IMR-90 (cell line): Measurements from ENCODE around the gene CALU. TPM values are rescaled to one million over a fixed set of nuclear protein-coding genes. Genes with fewer than 3 reads are reported as not detected.

Experiments used
- ATAC-seq: fragments of 200-7000 bp; cut with Tn5 transposase; 2 replicates; pipeline ENCODE4 v1.9.1; 2020; ENCODE audit warnings: low read depth, mild to moderate bottlenecking, moderate library complexity
- BruUV-seq: library from RNA; stranded (reverse); fragments of 400-500 nt; replicated peaks from 2 replicates; lab custom pipeline; 2021; lab: Mats Ljungman, UMichigan
- CTCF ChIA-PET: fragments of 300-600 bp; formaldehyde crosslinking; extraction: SDS; loops from one replicate; lab custom pipeline; 2021; ENCODE audit warnings: antibody characterized with exemption; lab: Yijun Ruan, JAX
- POLR2A ChIA-PET: fragments of 300-600 bp; sonication (Branson Sonifier 250); formaldehyde crosslinking; loops from one replicate; lab custom pipeline; 2022; ENCODE audit warnings: antibody characterized with exemption; ENCODE audit not compliant: unreplicated experiment; lab: Charles Lee
- DNase-seq: peaks from one replicate; pipeline ENCODE4 v3.0.0; 2013
- H2AFZ ChIP-seq: replicated peaks from 2 replicates; pipeline ENCODE3; 2013; ENCODE audit warnings: low read length, mild to moderate bottlenecking; ENCODE audit not compliant: poor library complexity
- H2AK5ac ChIP-seq: 2 replicates; pipeline ENCODE4 v1.6.1; 2013; ENCODE audit warnings: low read depth, low read length, inconsistent platforms
- H2AK9ac ChIP-seq: replicated peaks from 2 replicates; pipeline ENCODE3; 2013; ENCODE audit warnings: mild to moderate bottlenecking, low read depth, low read length, moderate library complexity; ENCODE audit not compliant: poor library complexity
- H2BK120ac ChIP-seq: 2 replicates; pipeline ENCODE4 v1.6.1; 2013; ENCODE audit warnings: low read depth, low read length, inconsistent platforms
- H2BK15ac ChIP-seq: 3 replicates; pipeline ENCODE4 v1.6.1; 2013; ENCODE audit warnings: low read depth, low read length, inconsistent platforms
- H2BK20ac ChIP-seq: 2 replicates; pipeline ENCODE4 v1.6.1; 2013; ENCODE audit warnings: low read depth, mild to moderate bottlenecking, inconsistent platforms, low read length, moderate library complexity
- H2BK5ac ChIP-seq: 2 replicates; pipeline ENCODE4 v1.6.1; 2013; ENCODE audit warnings: mild to moderate bottlenecking, low read depth, low read length, inconsistent platforms; ENCODE audit not compliant: poor library complexity, severe bottlenecking
- H3K14ac ChIP-seq: replicated peaks from 2 replicates; pipeline ENCODE4 v1.6.1; 2013; ENCODE audit warnings: low read depth, low read length, inconsistent platforms
- H3K18ac ChIP-seq: 2 replicates; pipeline ENCODE4 v1.6.1; 2013; ENCODE audit warnings: low read depth, low read length, control low read depth
- H3K23ac ChIP-seq: 2 replicates; pipeline ENCODE4 v1.6.1; 2013; ENCODE audit warnings: low read depth, low read length, inconsistent platforms
- H3K27ac ChIP-seq: 2 replicates; pipeline ENCODE4 v1.5.1; 2013; ENCODE audit warnings: mild to moderate bottlenecking, control low read depth, low read length; ENCODE audit not compliant: insufficient read depth
- H3K27me3 ChIP-seq: 2 replicates; pipeline ENCODE4 v1.6.1; 2013; ENCODE audit warnings: low read length; ENCODE audit not compliant: control insufficient read depth, insufficient read depth
- H3K36me3 ChIP-seq: 2 replicates; pipeline ENCODE4 v1.6.1; 2013; ENCODE audit warnings: low read length, mixed read lengths; ENCODE audit not compliant: control insufficient read depth, insufficient read depth
- H3K4ac ChIP-seq: 2 replicates; pipeline ENCODE4 v1.6.1; 2013; ENCODE audit warnings: low read depth, low read length, inconsistent platforms
- H3K4me1 ChIP-seq: 2 replicates; pipeline ENCODE4 v1.6.1; 2013; ENCODE audit warnings: low read length, mixed read lengths; ENCODE audit not compliant: control insufficient read depth, insufficient read depth
- H3K4me2 ChIP-seq: 2 replicates; pipeline ENCODE4 v1.6.1; 2013; ENCODE audit warnings: low read depth, mild to moderate bottlenecking, control low read depth, low read length, moderate library complexity
- H3K4me3 ChIP-seq: 2 replicates; pipeline ENCODE4 v1.5.1; 2013; ENCODE audit warnings: low read depth, mild to moderate bottlenecking, control low read depth, low read length, moderate library complexity; ENCODE audit not compliant: insufficient read depth
- H3K56ac ChIP-seq: 2 replicates; pipeline ENCODE4 v1.6.1; 2013; ENCODE audit warnings: low read length, inconsistent platforms; ENCODE audit not compliant: insufficient read depth; ENCODE audit errors: extremely low read depth
- H3K79me1 ChIP-seq, 2 experiments: 2 replicates each; pipeline ENCODE4 v1.6.1; 2013; ENCODE audit warnings: low read length in 2 of 2, inconsistent platforms in 1 of 2, low read depth in 1 of 2
- H3K9ac ChIP-seq: 2 replicates; pipeline ENCODE4 v1.6.1; 2013; ENCODE audit warnings: low read depth, low read length, control low read depth
- H3K9me1 ChIP-seq: 2 replicates; pipeline ENCODE4 v1.6.1; 2013; ENCODE audit warnings: low read length, inconsistent platforms; ENCODE audit not compliant: insufficient read depth
- H3K9me3 ChIP-seq: 2 replicates; pipeline ENCODE4 v1.6.1; 2013; ENCODE audit warnings: low read length; ENCODE audit not compliant: control insufficient read depth, insufficient read depth
- H4K20me1 ChIP-seq: 2 replicates; pipeline ENCODE4 v1.6.1; 2013; ENCODE audit warnings: low read length, inconsistent platforms; ENCODE audit not compliant: insufficient read depth
- H4K5ac ChIP-seq: 2 replicates; pipeline ENCODE4 v1.6.1; 2013; ENCODE audit warnings: mild to moderate bottlenecking, low read depth, low read length, control low read depth
- H4K8ac ChIP-seq, 2 experiments: 2 replicates each; pipeline ENCODE4 v1.6.1; 2013; ENCODE audit warnings: low read depth in 2 of 2, low read length in 2 of 2, control low read depth in 1 of 2, inconsistent platforms in 1 of 2
- H4K91ac ChIP-seq: 2 replicates; pipeline ENCODE4 v1.6.1; 2013; ENCODE audit warnings: low read depth, low read length, inconsistent platforms; ENCODE audit not compliant: insufficient read depth
- BHLHE40 ChIP-seq: fragments of 150-350 bp; IDR thresholded peaks from 2 replicates; pipeline ENCODE4 v1.6.1; 2016; ENCODE audit warnings: mild to moderate bottlenecking, low read depth, low read length
- CEBPB ChIP-seq: IDR thresholded peaks from 2 replicates; pipeline ENCODE4 v1.6.1; 2012; ENCODE audit warnings: low read depth, low read length, improper control_type of control experiment
- CHD1 ChIP-seq: IDR thresholded peaks from 2 replicates; pipeline ENCODE4 v1.6.1; 2012; ENCODE audit warnings: low read depth, low read length, improper control_type of control experiment
- CTCF ChIP-seq: conservative IDR thresholded peaks from 2 replicates; pipeline ENCODE4 v1.5.1; 2012; ENCODE audit warnings: mild to moderate bottlenecking, low read depth, low read length, improper control_type of control experiment
- ELK1 ChIP-seq: fragments of 150-350 bp; IDR thresholded peaks from 2 replicates; pipeline ENCODE4 v1.6.1; 2016; ENCODE audit warnings: low read depth, mild to moderate bottlenecking, low read length, moderate library complexity, borderline replicate concordance
- MAFK ChIP-seq: IDR thresholded peaks from 2 replicates; pipeline ENCODE4 v1.6.1; 2012; ENCODE audit warnings: low read depth, low read length, improper control_type of control experiment
- MXI1 ChIP-seq: IDR thresholded peaks from 2 replicates; pipeline ENCODE4 v1.6.1; 2012; ENCODE audit warnings: low read depth, mild to moderate bottlenecking, low read length, moderate library complexity, borderline replicate concordance
- NFE2L2 ChIP-seq: fragments of 150-350 bp; IDR thresholded peaks from 2 replicates; pipeline ENCODE4 v1.6.1; 2016; ENCODE audit warnings: low read depth, mild to moderate bottlenecking, low read length
- POLR2A ChIP-seq: IDR thresholded peaks from 2 replicates; pipeline ENCODE4 v1.6.1; 2012; ENCODE audit warnings: mild to moderate bottlenecking, low read depth, low read length
- RAD21 ChIP-seq: IDR thresholded peaks from 2 replicates; pipeline ENCODE4 v1.6.1; 2012; ENCODE audit warnings: low read length, improper control_type of control experiment
- RFX5 ChIP-seq: IDR thresholded peaks from 2 replicates; pipeline ENCODE4 v1.8.0; 2012; ENCODE audit warnings: low read depth, mild to moderate bottlenecking, low read length, moderate library complexity
- SMC3 ChIP-seq: fragments of 150-350 bp; IDR thresholded peaks from 2 replicates; pipeline ENCODE4 v1.6.1; 2016; ENCODE audit warnings: low read depth, mild to moderate bottlenecking, antibody characterized with exemption, low read length, moderate library complexity
- USF2 ChIP-seq: fragments of 150-350 bp; IDR thresholded peaks from 2 replicates; pipeline ENCODE4 v1.6.1; 2017; ENCODE audit warnings: mild to moderate bottlenecking, antibody characterized with exemption, low read length, low read depth
- WGBS, 2 experiments: methylation state at CpG; one replicate each; pipeline versions ENCODE4 v1.1.5 to v1.1.7; 2013; ENCODE audit warnings: missing lambda C conversion rate in 2 of 2; ENCODE audit not compliant: insufficient read length in 1 of 2; ENCODE audit errors: extremely low coverage in 2 of 2; 5-methylcytosine and 5-hydroxymethylcytosine counted together
- dilution Hi-C: fragments of 300-500 bp; cut with HindIII; formaldehyde crosslinking; loops from one replicate; pipeline ENCODE4 v1.14.3; 2018; ENCODE audit warnings: low sequenced_read_pairs; ENCODE audit not compliant: unreplicated experiment
- in situ Hi-C: fragments of 300-500 bp; cut with MboI; formaldehyde crosslinking; loops from 3 replicates; pipeline ENCODE4 v1.14.3; 2019; ENCODE audit warnings: low sequenced_read_pairs, inconsistent platforms, mixed read lengths
- intact Hi-C: fragments of 100-400 bp; cut with micrococcal nuclease; formaldehyde crosslinking; loops from 2 replicates; pipeline ENCODE4 v1.10.0; 2022
- polyA plus RNA-seq, 3 experiments: library from polyadenylated mRNA; depleted of rRNA; stranded (reverse); fragments of >200 nt; gene quantifications; 2 replicates each; pipeline ENCODE4 v1.2.3, GENCODE V29; 2012; ENCODE audit warnings: low replicate concordance in 1 of 3
- total RNA-seq: library from RNA; depleted of rRNA; stranded (reverse); fragments of >200 nt; gene quantifications from 2 replicates; pipeline ENCODE4 v1.2.3, GENCODE V29; 2012

Gene CALU
- total and polyA plus RNA-seq, 2 of the 4 experiments (the other 2 are of a cell fraction), result 421 to 525 TPM

GRCh38 chr7:128810997-128811396, 71.8 kb downstream of the CALU start:
- no peak overlapping the region for H3K4ac ChIP-seq
- in situ Hi-C loops, result no loop called here
- H4K5ac ChIP-seq, result no peak overlapping the region
- peaks cover 10% of the 10 kb centered on the region for H3K9me1 ChIP-seq
- H3K9ac ChIP-seq, result no peak overlapping the region
- intact Hi-C loops, result no loop called here
- no peak overlapping the region for H2BK20ac ChIP-seq
- no peak overlapping the region for H3K18ac ChIP-seq
- no peak overlapping the region; the same call in 1 of the 2 replicates for H4K91ac ChIP-seq
- H3K56ac ChIP-seq, result no peak overlapping the region
- no peak for ATAC-seq
- H4K20me1 ChIP-seq, result no peaks in the 10 kb centered on the region
- peaks cover 10% of the 10 kb centered on the region for H3K4me1 ChIP-seq
- no peak overlapping the region for H2AK5ac ChIP-seq
- BruUV-seq, result no TSS peak
- H2BK120ac ChIP-seq, result no peak overlapping the region
- TF ChIP-seq SMC3 (no peak), RFX5 (no peak), MAFK (no peak), USF2 (no peak), BHLHE40 (no peak), MXI1 (no peak), NFE2L2 (no peak), POLR2A (no peak), CHD1 (no peak), CTCF (no peak), CEBPB (no peak), ELK1 (no peak), RAD21 (no peak)
- DNase-seq, result no peak
- H2AFZ ChIP-seq, result no peak overlapping the region
- H3K4me3 ChIP-seq, result no peak overlapping the region
- ChIA-PET CTCF (no interaction called here), POLR2A (no interaction called here)
- H3K27me3 ChIP-seq, result no peaks in the 10 kb centered on the region
- 100% methylated on average over 1 of the region's 3 CpGs; no CpG with 5 or more reads in 1 of the 2 experiments for WGBS, 2 experiments
- H3K14ac ChIP-seq, result no peak overlapping the region
- H3K23ac ChIP-seq, result no peak overlapping the region
- H3K4me2 ChIP-seq, result no peak overlapping the region
- no peaks in the 10 kb centered on the region for H3K9me3 ChIP-seq
- peaks cover 15% of the 10 kb centered on the region for H3K36me3 ChIP-seq
- no peaks in the 10 kb centered on the region; a peak in 1 of 4 replicates for H3K79me1 ChIP-seq
- no peak overlapping the region for H2AK9ac ChIP-seq
- no peak overlapping the region for H4K8ac ChIP-seq
- H2BK15ac ChIP-seq, result no peak overlapping the region
- H3K27ac ChIP-seq, result no peak overlapping the region
- H2BK5ac ChIP-seq, result no peak overlapping the region
- dilution Hi-C loops, result no loop called here
